Subcutaneous adipose tissue (tissue), 4 donors: ENCODE results near the gene IGSF6. TPM values are rescaled to one million over a fixed set of nuclear protein-coding genes. Genes with fewer than 3 reads are reported as not detected.

Experiments used
- CTCF ChIP-seq: fragments of 450-650 bp; IDR thresholded peaks from one replicate; pipeline ENCODE4 v1.5.1; 2016; ENCODE audit warnings: low read depth, mild to moderate bottlenecking, control low read depth, antibody characterized with exemption, moderate library complexity
- total RNA-seq, 4 donors: library from RNA; depleted of rRNA; stranded (reverse); fragments of >200 nt; gene quantifications; one replicate each; pipeline ENCODE4 v1.1.0, GENCODE V29; 2016

Gene IGSF6
- total RNA-seq, 4 donors from 2014 or later, result 1.9 to 43.9 (median 7.9) TPM

DNA sequence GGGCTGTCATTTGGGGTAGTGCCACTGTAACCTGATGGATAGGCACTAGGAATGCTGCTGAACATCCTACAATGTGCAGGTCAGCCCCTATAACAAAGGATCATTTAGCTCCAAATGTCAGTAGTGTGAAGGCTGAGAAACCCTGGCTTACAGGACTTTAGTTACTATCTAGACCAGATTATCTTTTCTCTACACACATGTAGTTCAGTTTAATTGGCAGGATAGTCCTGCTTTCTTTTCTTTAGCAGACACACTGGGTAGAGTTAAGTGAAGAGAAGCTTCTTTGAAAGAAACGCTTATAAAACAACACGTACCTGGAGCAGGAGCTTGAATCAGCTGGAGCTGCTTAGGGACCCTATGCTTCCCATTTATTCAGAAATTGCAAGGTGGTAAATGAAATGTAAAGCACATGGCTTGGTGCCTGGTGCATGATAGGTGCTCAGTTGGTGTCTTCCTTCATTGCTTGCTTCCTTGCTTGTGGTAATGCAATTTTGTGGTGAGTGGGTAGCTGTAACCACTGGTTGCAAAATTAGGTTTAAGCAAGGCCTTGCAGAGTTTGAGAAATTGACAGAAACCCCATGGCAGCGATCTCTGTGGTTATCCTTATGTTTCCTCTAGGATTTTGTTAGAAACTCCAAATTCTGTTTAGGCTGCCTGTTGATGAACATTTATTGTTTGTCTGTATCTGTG, 43.6 kb downstream of the IGSF6 start:
- no peak for TF ChIP-seq CTCF

DNA sequence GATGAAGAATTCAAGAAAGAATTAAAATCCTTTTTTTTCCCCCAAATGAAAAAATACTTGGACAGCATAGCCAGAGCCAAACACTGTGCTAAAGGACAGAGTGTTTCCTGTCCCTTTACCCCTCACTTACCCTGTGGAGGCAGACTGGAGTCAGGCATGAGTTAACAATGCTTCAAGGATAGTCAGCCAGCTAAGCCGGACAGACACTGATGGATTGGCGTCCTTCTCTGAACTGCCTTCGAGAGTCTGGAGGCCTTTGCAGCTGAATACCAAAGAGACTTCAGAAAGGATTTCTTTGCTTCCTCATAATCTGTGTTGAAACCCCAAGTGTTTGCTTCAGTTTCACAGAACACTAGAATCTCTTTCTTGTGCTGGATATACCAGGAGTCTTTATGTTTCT, 48.5 kb downstream of the IGSF6 start:
- no peak for TF ChIP-seq CTCF

GRCh38 chr16:21602785-21603184, 49.6 kb downstream of the IGSF6 start:
- no peak for TF ChIP-seq CTCF

GRCh38 chr16:21600031-21600773, 52.2 kb downstream of the IGSF6 start:
- TF ChIP-seq CTCF, result no peak

DNA sequence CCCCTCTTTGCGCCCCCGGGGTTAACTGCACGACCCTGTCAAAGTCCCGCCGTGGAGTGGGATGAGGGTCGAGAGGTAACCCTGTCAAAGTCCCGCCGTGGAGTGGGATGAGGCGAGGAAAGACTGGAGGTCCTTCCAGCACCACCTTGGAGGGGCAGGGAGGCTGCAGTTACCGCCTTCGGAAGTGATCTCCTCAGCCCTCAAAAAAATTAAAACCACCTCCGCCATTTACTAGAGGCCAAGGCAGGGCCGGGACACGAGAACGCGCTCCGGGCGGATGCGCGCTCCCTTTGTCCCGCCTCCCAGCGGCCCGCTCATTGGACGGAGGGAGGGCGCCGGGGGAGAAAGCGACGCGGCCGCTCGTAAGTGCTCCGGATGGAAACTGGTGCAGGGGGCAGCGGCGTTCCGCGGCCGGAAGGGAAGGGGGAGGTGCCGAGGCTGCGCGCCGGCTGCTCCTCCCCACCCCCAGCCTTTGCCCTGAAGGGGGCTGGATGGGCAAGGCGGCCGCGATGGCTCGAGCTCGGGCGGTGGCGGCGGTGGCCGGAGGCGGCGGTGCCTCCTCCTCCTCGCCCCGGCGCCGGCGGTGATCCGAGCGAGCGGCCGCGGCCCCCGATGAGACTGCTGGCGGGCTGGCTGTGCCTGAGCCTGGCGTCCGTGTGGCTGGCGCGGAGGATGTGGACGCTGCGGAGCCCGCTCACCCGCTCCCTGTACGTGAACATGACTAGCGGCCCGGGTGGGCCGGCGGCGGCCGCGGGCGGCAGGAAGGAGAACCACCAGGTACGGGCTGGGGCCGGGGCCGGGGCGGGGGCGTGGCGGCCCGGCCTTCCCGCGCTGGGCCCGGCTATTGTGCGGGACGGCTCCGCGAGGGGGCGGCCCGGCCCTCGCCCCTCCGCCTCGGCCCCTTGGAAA, 53.0 kb downstream of the IGSF6 start, which contains the start of gene METTL9:
Gene METTL9 (plus strand): TSS at position 456 of the 909 bp plus-strand sequence. CDS start 157 bp downstream, at position 613.
- no peak for TF ChIP-seq CTCF

GRCh38 chr16:21598701-21599121, 53.7 kb downstream of the IGSF6 start:
- no peak for TF ChIP-seq CTCF
